Stimulated activated CD8-positive, alpha-beta memory T cell treated with anti-CD3 and anti-CD28 coated beads, Interleukin-4, amount 100 ng/mL, for 4 hours (primary cell): Measurements from ENCODE around the gene CTSC.
A peak's percentile ranks its signal among the peaks of the same experiment; 100 is the strongest.
"Not testable (repeated sequence)": the region's sequence is repeated elsewhere in the genome, so short reads cannot be mapped to it uniquely, and the experiment has no call there.

Experiments
- DNase-seq, 2 donors: peaks; one replicate each; pipeline ENCODE4 v3.0.0-alpha.2; 2020; ENCODE audit warnings: low read depth in 2 of 2, low spot score in 1 of 2

The CTSC gene

GRCh38 chr11:88353386-88353785, 15.8 kb upstream of the CTSC start:
- DNase-seq = no peak

GRCh38 chr11:88352139-88352538, 14.6 kb upstream of the CTSC start:
- no peak for DNase-seq

- no peak for DNase-seq
These were observed 11.3 kb upstream of the CTSC start for GRCh38 chr11:88348870-88349269.

- no peak for DNase-seq
These were observed 8.4 kb upstream of the CTSC start for GRCh38 chr11:88345949-88346348.

GRCh38 chr11:88345408-88345807, 7.9 kb upstream of the CTSC start:
- no peak for DNase-seq

- DNase-seq = no peak
These were observed 7.3 kb upstream of the CTSC start for GRCh38 chr11:88344869-88345268.

- DNase-seq = no peak
These were observed 4.2 kb upstream of the CTSC start for GRCh38 chr11:88341522-88342251.

GRCh38 chr11:88340366-88340935, 2.9 kb upstream of the CTSC start:
- no peak for DNase-seq

GRCh38 chr11:88337987-88338668, 592 bp upstream of the CTSC start:
- peak in 1 of 2 donors; percentile 38 for DNase-seq

- no peak for DNase-seq
These were observed 2.3 kb downstream of the CTSC start for GRCh38 chr11:88335284-88335683.

GRCh38 chr11:88333862-88334261, 3.7 kb downstream of the CTSC start:
- no peak for DNase-seq

GRCh38 chr11:88332851-88333250, 4.7 kb downstream of the CTSC start:
- DNase-seq = no peak

GRCh38 chr11:88330826-88331428, 6.6 kb downstream of the CTSC start:
- no peak for DNase-seq

- DNase-seq = no peak
These were observed 7.8 kb downstream of the CTSC start for GRCh38 chr11:88329563-88330250.

- no peak for DNase-seq
These were observed 9.9 kb downstream of the CTSC start for GRCh38 chr11:88327462-88328143.

GRCh38 chr11:88327061-88327460, 10.5 kb downstream of the CTSC start:
- DNase-seq = no peak

- DNase-seq = no peak
These were observed 11.4 kb downstream of the CTSC start for GRCh38 chr11:88326099-88326498.

GRCh38 chr11:88324562-88325345, 12.8 kb downstream of the CTSC start:
- no peak for DNase-seq

GRCh38 chr11:88322881-88323280, 14.7 kb downstream of the CTSC start:
- not testable (repeated sequence) for DNase-seq

GRCh38 chr11:88321412-88321811, 16.1 kb downstream of the CTSC start:
- not testable (repeated sequence) for DNase-seq
